CD4-positive, alpha-beta T cell (primary cell): ENCODE data around the gene F5. TPM values are rescaled to one million over a fixed set of nuclear protein-coding genes. Genes with fewer than 3 reads are reported as not detected.

Source experiments
- ATAC-seq: fragments of 200-7000 bp; cut with Tn5 transposase; one replicate; pipeline ENCODE4 v1.10.0; 2022; ENCODE audit warnings: mild to moderate bottlenecking; ENCODE audit not compliant: poor library complexity
- CTCF ChIA-PET: fragments of 350-600 bp; sonication (Branson Sonifier 250); formaldehyde crosslinking; loops from one replicate; lab custom pipeline; 2021; ENCODE audit warnings: antibody characterized with exemption, inconsistent platforms; lab: Charles Lee
- POLR2A ChIA-PET: fragments of 350-600 bp; sonication (Branson Sonifier 250); formaldehyde crosslinking; loops from one replicate; lab custom pipeline; 2021; ENCODE audit warnings: antibody characterized with exemption, inconsistent platforms; lab: Charles Lee
- DNase-seq, 14 experiments: peaks; one replicate each; pipeline ENCODE4 v3.0.0-alpha.2; 2013 to 2020; ENCODE audit warnings: mixed read lengths in 2 of 14
- H3K27ac ChIP-seq, 2 donors: one replicate each; pipeline versions ENCODE4 v1.5.1 to v1.7.0; 2013; ENCODE audit warnings: low read length in 2 of 2, low read depth in 1 of 2, mild to moderate bottlenecking in 1 of 2
- H3K27me3 ChIP-seq, 2 experiments: 1 replicate in 1 of 2; 2 replicates in 1 of 2; pipeline versions ENCODE4 v1.6.1 to v1.7.0; 2013; ENCODE audit warnings: low read length in 2 of 2, control low read depth in 1 of 2, mild to moderate bottlenecking in 1 of 2, moderate library complexity in 1 of 2; ENCODE audit not compliant: insufficient read depth in 2 of 2, control insufficient read depth in 1 of 2
- H3K36me3 ChIP-seq: one replicate; pipeline ENCODE4 v1.6.1; 2013; ENCODE audit warnings: low read length, control low read depth; ENCODE audit not compliant: insufficient read depth
- H3K4me1 ChIP-seq: one replicate; pipeline ENCODE4 v1.6.1; 2013; ENCODE audit warnings: low read length, control low read depth; ENCODE audit not compliant: insufficient read depth
- H3K4me3 ChIP-seq: one replicate; pipeline ENCODE4 v1.5.1; 2013; ENCODE audit warnings: mild to moderate bottlenecking, low read length, moderate library complexity
- H3K9me3 ChIP-seq, 2 experiments: 1 replicate in 1 of 2; 2 replicates in 1 of 2; pipeline versions ENCODE4 v1.6.1 to v1.7.0; 2013; ENCODE audit warnings: low read length in 2 of 2, mild to moderate bottlenecking in 2 of 2, control low read depth in 1 of 2, moderate library complexity in 1 of 2; ENCODE audit not compliant: control insufficient read depth in 1 of 2, insufficient read depth in 1 of 2
- H3K27ac Mint-ChIP-seq: one replicate; pipeline ENCODE4 v1.8.0; 2020; ENCODE audit warnings: mixed read lengths
- H3K27me3 Mint-ChIP-seq: one replicate; pipeline ENCODE4 v1.8.0; 2021; ENCODE audit warnings: mixed read lengths
- H3K36me3 Mint-ChIP-seq: one replicate; pipeline ENCODE4 v1.8.0; 2021; ENCODE audit warnings: low read depth, mixed read lengths
- H3K4me1 Mint-ChIP-seq: one replicate; pipeline ENCODE4 v1.8.0; 2021; ENCODE audit warnings: low read depth, mixed read lengths
- H3K4me3 Mint-ChIP-seq: one replicate; pipeline ENCODE4 v1.8.0; 2020; ENCODE audit warnings: mild to moderate bottlenecking, mixed read lengths
- H3K9me3 Mint-ChIP-seq: one replicate; pipeline ENCODE4 v1.8.0; 2020; ENCODE audit warnings: mixed read lengths
- intact Hi-C, 2 experiments: fragments of 100-400 bp; cut with DNase I in 1 of 2; cut with micrococcal nuclease in 1 of 2; formaldehyde crosslinking; loops; one replicate each; pipeline versions ENCODE4 v1.15.1 to v1.9.0; 2023 to 2025; cut with DNase I, micrococcal nuclease
- total RNA-seq, 174 experiments: library from RNA in 2 of 174; stranded (reverse) in 2 of 174; gene quantifications; one replicate each; pipeline ENCODE4 v1.2.3 and lab custom pipeline; 2021 to 2026
- TF ChIP-seq, protein P1 (sequence below): fragments of 200-600 bp; IDR thresholded peaks from one replicate; pipeline ENCODE4 v1.8.0; 2022; ENCODE audit warnings: antibody characterized with exemption, mild to moderate bottlenecking

Gene F5
- total RNA-seq, 2 experiments from 2014 or later = 5.4 to 6.2 TPM

- intact Hi-C loops = loop anchor here (5.0 to 10.0 kb wide), 2 partner anchors 78 to 246 kb away; partner anchors contain the start of gene SELL (in 1 of the 2)
- peaks cover 8% of the 10 kb centered on the region for H3K36me3 Mint-ChIP-seq
Measured at GRCh38 chr1:169468982-169469381, 117.3 kb downstream of the F5 start.

GRCh38 chr1:169466259-169467230, 119.7 kb downstream of the F5 start:
- H3K27ac Mint-ChIP-seq = no peak overlapping the region
- H3K4me3 ChIP-seq = no peak overlapping the region
- no peaks in the 10 kb centered on the region for H3K27me3 ChIP-seq
- H3K9me3 Mint-ChIP-seq = no peaks in the 10 kb centered on the region
- H3K4me3 Mint-ChIP-seq = no peak overlapping the region
- ChIA-PET CTCF (interaction anchor here (0.5 to 0.9 kb wide), 2 partner anchors 245 to 1540 kb away, joined by 3 read pairs; no protein-coding TSS in a partner anchor), POLR2A (no interaction called here)
- no peak overlapping the region for H3K27ac ChIP-seq
- TF ChIP-seq, protein P1, sequence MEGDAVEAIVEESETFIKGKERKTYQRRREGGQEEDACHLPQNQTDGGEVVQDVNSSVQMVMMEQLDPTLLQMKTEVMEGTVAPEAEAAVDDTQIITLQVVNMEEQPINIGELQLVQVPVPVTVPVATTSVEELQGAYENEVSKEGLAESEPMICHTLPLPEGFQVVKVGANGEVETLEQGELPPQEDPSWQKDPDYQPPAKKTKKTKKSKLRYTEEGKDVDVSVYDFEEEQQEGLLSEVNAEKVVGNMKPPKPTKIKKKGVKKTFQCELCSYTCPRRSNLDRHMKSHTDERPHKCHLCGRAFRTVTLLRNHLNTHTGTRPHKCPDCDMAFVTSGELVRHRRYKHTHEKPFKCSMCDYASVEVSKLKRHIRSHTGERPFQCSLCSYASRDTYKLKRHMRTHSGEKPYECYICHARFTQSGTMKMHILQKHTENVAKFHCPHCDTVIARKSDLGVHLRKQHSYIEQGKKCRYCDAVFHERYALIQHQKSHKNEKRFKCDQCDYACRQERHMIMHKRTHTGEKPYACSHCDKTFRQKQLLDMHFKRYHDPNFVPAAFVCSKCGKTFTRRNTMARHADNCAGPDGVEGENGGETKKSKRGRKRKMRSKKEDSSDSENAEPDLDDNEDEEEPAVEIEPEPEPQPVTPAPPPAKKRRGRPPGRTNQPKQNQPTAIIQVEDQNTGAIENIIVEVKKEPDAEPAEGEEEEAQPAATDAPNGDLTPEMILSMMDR = peak; percentile 62
- H3K4me1 ChIP-seq = no peaks in the 10 kb centered on the region
- no peaks in the 10 kb centered on the region for H3K27me3 Mint-ChIP-seq
- H3K36me3 Mint-ChIP-seq = peaks cover 8% of the 10 kb centered on the region
- H3K4me1 Mint-ChIP-seq = peaks cover 4% of the 10 kb centered on the region
- no peak for ATAC-seq
- intact Hi-C loops = loop anchor here (1.0 to 10.0 kb wide), 4 partner anchors 80 to 343 kb away; partner anchors contain the start of gene SELL (in 1 of the 2)
- no peaks in the 10 kb centered on the region for H3K9me3 ChIP-seq
- H3K36me3 ChIP-seq = no peaks in the 10 kb centered on the region
- peak in 5 of 14 experiments; percentile 10 to 53 (median 38) for DNase-seq

More at GRCh38 chr1:169468982-169469381, 117.3 kb downstream of the F5 start:
- Histone ChIP-seq H3K9me3 (no peaks in the 10 kb centered on the region), H3K27me3 (no peaks in the 10 kb centered on the region), H3K4me1 (no peaks in the 10 kb centered on the region), H3K4me3 (no peak overlapping the region), H3K36me3 (no peaks in the 10 kb centered on the region), H3K27ac (no peak overlapping the region)
- ChIA-PET CTCF (no interaction called here), POLR2A (no interaction called here)
- H3K4me3 Mint-ChIP-seq = no peak overlapping the region
- ATAC-seq = no peak
- no peaks in the 10 kb centered on the region for H3K9me3 Mint-ChIP-seq
- H3K27ac Mint-ChIP-seq = no peak overlapping the region
- TF ChIP-seq, protein P1 = no peak
- no peaks in the 10 kb centered on the region for H3K4me1 Mint-ChIP-seq
- DNase-seq = no peak
- no peaks in the 10 kb centered on the region for H3K27me3 Mint-ChIP-seq

DNA sequence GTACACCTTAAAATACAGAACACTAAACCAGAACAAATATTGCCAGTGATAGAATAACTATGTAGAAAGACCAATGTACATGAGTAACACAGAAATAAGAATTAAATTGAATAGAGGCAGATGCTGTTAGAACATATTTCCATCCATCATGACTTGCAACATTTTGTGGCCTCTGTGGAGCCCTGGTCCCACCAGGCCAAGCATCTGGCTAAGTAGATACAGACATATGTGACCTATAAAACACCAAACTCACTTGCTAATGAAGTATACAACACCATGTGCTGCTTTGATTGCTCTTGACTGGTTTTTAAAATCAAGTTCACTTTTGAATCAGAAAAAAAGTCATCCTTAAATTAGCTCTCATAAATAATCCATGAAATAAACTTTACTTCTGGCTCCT, 121.0 kb downstream of the F5 start:
- intact Hi-C loops = loop anchor here (5.0 to 10.0 kb wide), 2 partner anchors 82 to 250 kb away; partner anchors contain the start of gene SELL (in 1 of the 2)
- no peaks in the 10 kb centered on the region for H3K36me3 ChIP-seq
- H3K4me1 ChIP-seq = peaks cover 1% of the 10 kb centered on the region
- no peak for ATAC-seq
- H3K9me3 ChIP-seq = peaks cover 0 to 2% of the 10 kb centered on the region in 2 experiments
- ChIA-PET CTCF (interaction anchor here (1.3 kb wide), 1 partner anchor 247 kb away, joined by 3 read pairs; no protein-coding TSS in a partner anchor), POLR2A (no interaction called here)
- TF ChIP-seq, protein P1 = no peak
- H3K4me3 Mint-ChIP-seq = no peak overlapping the region
- peaks cover 13% of the 10 kb centered on the region for H3K4me1 Mint-ChIP-seq
- H3K27me3 ChIP-seq = no peaks in the 10 kb centered on the region
- H3K36me3 Mint-ChIP-seq = peaks cover 8% of the 10 kb centered on the region
- H3K27ac ChIP-seq = no peak overlapping the region
- no peak for DNase-seq
- H3K9me3 Mint-ChIP-seq = no peaks in the 10 kb centered on the region
- no peak overlapping the region for H3K4me3 ChIP-seq
- H3K27me3 Mint-ChIP-seq = peaks cover 9% of the 10 kb centered on the region
- H3K27ac Mint-ChIP-seq = no peak overlapping the region

Other genes with a start within 250 kb of the F5 start
- gene NME7, start 218.7 kb downstream of the F5 start, total RNA-seq = 1 to 10 TPM; 7.2 to 8.3 TPM
- gene BLZF1, start 218.3 kb downstream of the F5 start, total RNA-seq = 10 to 100 TPM; 10.0 to 10.6 TPM
- not detected for gene CCDC181, start 159.0 kb downstream of the F5 start, total RNA-seq
- gene SLC19A2, start 100.5 kb downstream of the F5 start, total RNA-seq = 1 to 10 TPM; 3.6 to 3.7 TPM
- gene SELP, start 43.6 kb upstream of the F5 start, total RNA-seq = 1 to 10 TPM; 1.3 to 1.4 TPM
- 100 to 1,000 TPM; 204 to 216 TPM for gene SELL, start 125.1 kb upstream of the F5 start, total RNA-seq
- not detected for gene SELE, start 147.6 kb upstream of the F5 start, total RNA-seq
- gene METTL18, start 208.4 kb upstream of the F5 start, total RNA-seq = 1 to 10 TPM; 5.1 to 5.6 TPM